ENCODE measurements around the gene DIDO1.
A peak's percentile ranks its signal among the peaks of the same experiment; 100 is the strongest.
"Not testable (repeated sequence)": the region's sequence is repeated elsewhere in the genome, so short reads cannot be mapped to it uniquely, and the experiment has no call there.

DIDO1 gene

DNA sequence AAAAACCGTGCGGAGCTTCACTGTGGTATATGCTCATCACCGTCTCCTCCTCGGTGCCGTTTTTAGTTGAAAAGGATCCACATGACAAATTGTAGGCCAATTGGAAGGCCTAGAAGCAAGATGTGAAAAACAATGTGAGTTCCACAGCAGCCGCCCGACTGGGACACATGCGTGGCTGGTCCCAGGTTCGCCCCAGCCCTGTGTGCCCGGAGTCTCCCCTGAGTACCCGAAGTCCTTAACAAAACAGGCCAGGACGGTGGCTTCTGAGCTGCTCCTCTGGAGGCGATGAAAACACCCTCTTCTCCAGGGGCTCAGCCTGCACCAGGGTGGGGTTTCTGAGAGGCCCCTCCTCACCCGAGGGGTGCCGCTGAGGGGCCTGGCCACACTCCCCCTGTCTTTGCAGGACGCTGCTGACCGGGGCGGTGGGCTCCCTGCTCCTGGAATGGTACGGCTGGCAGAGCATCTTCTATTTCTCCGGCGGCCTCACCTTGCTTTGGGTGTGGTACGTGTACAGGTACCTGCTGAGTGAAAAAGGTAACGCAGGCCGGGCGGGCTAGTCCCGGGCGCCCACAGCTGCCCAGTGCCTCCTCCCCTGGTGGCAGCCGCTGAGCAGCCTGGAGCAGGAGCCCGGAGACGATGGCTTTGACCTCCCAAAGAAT, 36.0 kb upstream of the DIDO1 start:
- no peak for DNase-seq (ENCODE audit: low spot score)

DNA sequence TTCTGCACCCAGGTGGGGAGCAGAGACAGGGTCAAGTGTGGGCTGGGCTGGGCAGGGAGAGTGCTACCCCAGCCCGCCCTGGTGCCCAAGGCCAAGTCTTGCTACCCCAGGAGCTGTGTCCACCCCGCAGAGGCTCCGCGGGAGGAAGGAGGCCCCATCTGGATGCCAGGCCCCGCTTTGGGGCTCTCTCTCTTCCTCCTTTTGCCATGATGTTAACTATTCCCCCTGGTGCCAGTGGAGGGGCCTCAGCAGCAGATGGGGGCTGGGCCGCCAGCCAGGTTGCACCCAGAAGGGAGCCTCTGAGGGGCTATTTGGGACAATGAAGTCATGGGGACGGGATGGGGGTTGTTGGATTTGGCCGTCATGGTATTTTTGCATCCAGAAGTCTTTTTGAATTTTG, 35.5 kb upstream of the DIDO1 start:
- DNase-seq (ENCODE audit: low spot score) = no peak

DNA sequence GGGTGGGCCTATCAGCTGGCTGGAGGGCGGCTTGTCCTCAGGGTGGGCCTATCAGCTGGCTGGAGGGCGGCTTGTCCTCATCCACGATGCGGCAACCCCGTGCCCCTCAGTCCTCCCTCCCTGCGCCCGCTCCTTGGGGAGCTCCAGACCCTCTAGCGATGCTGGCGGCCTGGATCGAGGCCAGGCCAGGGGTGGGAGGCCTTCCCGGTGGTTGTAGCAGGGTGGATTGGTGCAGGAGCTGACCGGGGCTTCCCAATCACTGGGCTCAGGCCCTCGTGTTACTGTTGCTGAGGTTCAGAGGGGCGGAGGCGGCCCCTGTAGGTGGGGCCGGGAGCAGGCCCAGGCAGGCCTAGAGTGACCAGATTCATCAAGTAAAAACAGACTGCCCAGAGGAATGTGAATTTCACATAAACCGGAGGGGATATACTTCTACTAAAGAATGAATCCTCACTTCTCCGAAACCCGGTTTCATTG, 35.0 kb upstream of the DIDO1 start:
- DNase-seq (ENCODE audit: low spot score) = no peak

DNA sequence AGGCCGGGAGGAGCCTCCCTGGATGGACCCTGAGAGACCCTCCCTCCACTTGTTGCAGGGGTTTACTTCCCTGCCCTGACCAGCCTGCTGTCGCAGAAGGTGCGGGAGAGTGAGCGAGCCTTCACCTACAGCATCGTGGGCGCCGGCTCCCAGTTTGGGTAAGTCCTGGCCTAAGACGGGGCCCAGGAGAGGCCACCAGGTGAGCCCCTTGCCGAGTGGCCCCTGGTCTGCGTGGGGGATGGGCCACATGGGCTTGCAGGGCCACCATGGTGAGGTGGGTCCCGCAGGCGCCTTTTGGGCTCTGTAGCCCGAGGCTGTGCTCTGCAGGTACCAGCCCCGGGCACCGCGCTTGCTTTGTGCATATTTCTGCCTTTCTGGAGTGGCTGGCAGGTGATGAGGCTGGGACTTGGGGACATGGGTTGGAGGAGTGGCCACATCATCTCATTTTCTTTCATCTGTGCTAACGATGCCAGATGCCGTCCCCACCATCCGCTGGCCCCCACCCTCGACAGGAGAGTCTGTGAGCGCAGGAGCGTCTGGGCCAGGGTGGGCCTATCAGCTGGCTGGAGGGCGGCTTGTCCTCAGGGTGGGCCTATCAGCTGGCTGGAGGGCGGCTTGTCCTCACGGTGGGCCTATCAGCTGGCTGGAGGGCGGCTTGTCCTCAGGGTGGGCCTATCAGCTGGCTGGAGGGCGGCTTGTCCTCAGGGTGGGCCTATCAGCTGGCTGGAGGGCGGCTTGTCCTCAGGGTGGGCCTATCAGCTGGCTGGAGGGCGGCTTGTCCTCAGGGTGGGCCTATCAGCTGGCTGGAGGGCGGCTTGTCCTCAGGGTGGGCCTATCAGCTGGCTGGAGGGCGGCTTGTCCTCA, 34.4 kb upstream of the DIDO1 start:
- not testable (repeated sequence) for DNase-seq (ENCODE audit: low spot score)

DNA sequence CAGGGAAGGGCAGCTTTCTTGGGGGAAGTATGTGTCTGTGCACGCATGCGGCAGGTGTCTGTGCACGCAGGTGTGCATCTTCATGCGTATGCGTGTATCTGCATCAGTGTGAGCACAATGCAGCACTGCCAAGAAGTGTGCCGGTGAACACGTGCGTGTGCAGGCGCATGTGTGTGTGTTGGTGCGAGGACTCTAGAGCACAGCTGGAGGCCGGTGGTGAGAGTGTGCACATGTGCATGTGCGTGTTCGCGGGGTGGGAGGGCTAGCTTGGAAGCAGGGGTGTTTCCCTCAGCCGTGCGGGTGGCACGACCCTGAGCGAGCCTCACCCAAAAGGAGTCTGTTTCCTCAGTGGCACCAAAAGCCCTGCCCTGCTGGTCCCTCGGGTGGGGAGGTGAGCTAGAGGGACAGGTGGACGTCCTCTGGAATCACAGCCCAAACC, 33.7 kb upstream of the DIDO1 start:
- no peak for DNase-seq (ENCODE audit: low spot score)

DNA sequence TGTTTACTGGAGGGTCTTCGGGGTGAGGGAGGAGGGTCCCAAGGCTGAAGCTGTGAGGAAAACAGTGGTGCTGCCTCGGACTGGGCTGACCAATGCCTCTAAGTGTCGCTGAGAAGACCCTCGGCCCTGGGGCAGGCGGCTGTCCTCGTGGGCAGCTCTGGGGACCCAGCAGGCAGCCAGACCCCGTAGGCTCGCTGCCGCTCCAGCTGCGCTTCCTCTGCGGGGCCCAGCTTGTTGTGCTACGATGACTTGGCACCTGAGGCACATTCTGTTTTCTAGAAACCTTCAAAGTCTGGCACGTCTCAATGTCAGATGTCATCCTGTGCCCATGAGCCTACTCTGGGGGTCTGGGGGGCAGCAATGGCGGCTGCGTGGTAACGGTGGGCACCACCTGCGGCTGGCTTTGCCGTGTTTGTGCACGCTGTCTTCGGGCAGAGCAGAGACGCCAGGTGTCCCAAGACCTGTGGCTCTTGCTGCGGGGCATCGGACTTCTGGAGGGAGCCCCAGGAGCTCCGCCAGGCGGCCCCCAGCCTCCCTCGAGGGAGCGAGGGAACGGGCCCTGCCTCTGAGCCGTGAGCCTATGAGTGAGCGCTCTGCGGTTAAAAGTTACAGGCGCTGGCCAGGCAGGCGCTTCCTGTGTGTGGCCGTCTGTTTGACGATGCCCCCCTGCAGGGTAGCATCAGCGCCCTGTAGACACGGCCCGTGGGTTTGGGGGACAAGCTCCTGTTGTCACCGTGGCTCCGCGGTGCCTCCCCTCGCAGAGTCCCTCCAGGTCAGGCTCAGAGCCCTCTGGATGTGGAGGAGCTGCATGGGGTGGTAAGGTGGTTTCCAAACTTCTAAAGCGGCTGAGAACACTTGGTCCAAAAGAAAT, 33.0 kb upstream of the DIDO1 start:
- DNase-seq (ENCODE audit: low spot score) = no peak

DNA sequence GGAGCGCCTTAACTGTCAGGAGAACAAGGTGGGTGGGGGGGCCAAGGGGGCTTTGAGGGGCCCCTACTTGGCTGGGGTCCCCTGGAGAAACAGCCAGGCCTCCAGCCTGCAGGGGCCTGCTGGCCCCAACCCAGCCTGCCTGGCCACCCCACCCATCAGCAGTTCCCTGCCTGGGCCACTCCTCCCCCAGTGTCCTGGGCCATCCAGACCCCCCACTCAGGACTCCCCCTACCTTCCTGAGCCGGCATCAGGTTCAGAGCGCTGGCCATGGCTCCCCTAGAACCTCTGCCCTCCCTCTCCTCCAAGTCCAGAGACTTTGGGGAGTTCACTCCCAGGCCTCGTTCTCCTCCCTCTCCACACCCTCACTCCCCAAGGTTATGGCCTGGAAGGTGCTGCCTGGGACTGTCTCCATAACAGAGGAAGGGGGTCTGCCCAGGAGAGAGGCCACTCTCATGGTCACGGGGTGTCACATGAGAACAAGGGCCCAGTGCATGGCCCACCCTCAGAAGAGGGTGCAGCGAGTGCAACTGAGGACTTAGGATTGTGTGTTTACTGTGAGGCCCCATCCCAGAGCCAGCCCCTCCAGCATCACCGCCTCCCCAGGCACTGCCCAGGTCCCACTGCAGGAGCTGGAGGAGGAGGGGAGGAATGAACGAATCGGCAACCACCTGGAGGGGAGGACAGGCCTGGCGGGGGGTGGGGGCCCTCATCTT, 32.2 kb upstream of the DIDO1 start:
- DNase-seq (ENCODE audit: low spot score) = no peak

DNA sequence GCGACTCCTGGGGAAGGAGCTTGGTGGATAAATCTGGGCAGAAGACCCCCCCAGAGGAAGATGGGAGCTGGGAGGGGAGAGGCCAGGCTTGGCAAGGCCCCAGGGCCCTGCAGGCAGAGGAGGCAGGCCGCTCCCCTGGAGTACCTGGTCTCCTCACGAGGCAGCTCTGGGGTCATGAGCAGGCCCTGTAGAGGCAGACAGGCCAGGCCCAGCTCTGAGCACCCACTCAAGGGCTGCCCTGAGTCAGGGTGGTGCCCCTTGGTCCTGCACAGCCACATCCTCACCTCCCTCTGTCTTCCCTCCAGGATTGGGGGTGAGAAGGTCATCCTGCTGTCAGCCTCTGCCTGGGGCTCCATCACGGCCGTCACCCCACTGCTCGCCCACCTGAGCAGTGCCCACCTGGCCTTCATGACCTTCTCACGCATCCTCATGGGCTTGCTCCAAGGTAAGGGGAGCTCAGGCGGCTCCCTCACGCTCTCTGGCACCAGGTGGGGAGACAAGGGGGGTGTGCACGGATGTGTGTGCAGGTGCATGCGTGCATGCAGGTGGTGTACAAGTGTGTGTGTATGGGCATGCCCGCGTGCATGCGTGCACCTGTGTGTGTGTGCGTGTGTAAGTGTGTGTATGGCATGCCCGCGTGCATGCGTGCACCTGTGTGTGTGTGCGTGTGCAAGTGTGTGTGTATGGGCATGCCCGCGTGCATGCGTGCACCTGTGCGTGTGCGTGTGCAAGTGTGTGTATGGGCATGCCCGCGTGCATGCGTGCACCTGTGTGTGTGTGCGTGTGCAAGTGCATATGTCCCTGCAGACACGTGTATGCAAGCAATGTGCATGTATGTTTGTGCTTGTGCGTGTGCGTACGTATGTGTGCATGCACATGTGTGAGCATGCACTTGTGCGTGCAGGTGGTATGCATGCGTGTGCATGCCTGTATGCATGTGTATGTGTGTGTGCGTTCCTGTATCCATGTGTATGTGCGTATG, 31.1 kb upstream of the DIDO1 start:
- DNase-seq (ENCODE audit: low spot score) = no peak

DNA sequence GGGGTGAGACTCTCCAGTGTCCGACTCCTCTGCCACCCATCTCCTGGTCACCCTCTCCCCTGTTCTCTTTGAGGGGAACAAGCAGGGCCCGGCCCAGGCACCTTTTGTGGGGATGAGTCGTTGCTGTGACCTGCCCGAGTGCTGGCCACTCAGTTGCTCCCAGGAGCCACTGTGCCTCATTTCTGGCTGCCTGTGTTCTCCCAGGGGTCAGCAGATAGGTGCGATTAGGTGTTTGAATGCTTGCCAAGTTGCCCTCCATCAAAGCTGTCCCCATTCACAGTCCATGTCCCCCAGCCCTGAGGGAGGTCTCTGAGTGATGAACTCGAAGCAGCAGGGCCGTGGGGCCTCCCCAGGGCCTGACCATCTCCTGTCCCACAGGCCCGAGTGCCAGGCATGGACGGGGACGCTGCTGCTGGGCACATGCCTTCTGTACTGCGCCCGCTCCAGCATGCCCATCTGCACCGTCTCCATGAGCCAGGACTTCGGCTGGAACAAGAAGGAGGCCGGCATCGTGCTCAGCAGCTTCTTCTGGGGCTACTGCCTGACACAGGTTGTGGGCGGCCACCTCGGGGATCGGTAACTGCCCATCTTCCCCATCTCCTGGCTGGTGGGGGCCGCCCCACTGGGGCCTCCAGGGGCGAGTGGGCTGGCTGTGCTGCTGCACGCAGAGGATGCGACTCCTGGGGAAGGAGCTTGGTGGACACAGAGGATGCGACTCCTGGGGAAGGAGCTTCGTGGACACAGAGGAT, 30.3 kb upstream of the DIDO1 start:
- no peak for DNase-seq (ENCODE audit: low spot score)

DNA sequence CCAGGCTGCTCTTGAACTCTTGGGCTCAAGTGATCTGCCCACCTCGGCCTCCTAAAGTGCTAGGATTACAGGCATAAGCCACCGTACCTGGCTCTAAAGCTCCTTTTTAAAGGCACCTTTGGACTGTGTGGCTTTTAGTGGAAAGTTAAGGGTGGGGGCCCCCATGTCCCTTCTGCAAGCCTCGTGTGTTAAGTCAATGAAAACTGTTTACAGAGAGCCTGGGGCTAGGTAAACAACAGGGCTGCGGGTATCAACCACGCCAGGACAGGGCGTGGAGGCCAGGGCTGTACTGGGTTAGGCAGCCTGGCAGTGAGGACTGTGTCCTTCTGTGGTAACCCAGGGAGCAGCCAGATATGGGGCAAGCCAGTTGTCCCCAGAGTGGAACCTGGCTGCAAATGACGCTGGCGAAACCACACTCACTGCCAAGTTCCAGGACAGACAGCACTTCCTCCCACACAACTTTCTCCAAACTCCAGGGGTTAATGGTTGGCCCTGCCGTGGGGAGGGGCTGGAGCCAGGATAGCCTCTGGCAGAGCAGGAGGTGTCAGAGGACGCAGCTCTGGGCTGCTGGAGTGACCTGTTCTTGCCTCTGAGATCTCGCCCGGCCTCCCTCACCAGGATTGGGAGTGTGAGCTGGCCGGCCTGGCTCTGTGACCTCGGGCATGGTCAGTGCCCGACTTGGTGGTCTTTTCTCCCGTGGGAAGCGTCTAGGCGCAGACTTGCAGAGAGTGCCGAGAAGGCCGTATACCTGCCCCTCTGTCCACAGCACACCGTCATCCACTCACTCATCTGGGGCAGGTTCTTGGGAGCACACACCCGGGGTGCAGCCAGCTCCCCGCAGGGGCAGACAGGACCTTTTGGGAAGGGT, 29.4 kb upstream of the DIDO1 start:
- DNase-seq (ENCODE audit: low spot score) = peak; percentile 95

DNA sequence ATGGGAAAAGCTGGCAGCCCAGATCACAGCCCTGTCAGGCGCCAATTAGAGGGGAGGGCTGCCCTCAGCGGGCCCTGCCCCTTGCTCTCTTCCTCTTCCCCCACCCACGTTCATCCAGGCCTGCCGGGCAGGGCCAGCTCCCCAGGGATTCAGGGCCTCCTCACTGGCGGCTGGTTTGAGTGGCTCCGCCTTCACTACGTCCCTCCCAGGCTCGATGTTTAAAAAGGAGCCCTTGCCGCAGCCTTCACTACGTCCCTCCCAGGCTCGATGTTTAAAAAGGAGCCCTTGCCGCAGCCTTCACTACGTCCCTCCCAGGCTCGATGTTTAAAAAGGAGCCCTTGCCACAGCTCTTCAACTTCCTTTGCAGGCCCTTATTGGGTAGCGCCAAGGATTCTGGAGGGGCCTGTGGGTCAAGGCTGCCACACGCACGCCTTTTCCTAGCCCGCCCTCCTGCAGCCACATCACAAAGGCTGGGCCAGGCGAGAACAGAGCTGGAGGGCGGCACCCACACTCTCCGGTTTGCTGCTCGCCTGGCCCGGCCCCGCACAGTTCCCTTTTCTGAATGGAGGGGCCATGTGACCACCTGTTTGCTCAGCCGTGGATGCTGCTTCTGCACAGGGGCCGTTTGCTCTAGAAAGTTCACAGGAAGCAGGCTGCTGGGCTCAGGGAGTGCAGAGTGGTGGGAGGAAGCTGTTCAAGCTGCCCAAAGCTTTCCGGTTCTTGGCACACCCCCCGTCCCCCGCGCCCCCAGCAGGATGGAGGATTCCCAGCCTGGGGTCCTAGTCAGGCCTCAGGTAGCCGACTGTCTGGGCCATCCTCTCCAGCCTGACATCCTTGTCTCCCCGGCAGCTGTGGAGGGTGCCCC, 27.8 kb upstream of the DIDO1 start:
- DNase-seq (ENCODE audit: low spot score) = peak; percentile 86

DNA sequence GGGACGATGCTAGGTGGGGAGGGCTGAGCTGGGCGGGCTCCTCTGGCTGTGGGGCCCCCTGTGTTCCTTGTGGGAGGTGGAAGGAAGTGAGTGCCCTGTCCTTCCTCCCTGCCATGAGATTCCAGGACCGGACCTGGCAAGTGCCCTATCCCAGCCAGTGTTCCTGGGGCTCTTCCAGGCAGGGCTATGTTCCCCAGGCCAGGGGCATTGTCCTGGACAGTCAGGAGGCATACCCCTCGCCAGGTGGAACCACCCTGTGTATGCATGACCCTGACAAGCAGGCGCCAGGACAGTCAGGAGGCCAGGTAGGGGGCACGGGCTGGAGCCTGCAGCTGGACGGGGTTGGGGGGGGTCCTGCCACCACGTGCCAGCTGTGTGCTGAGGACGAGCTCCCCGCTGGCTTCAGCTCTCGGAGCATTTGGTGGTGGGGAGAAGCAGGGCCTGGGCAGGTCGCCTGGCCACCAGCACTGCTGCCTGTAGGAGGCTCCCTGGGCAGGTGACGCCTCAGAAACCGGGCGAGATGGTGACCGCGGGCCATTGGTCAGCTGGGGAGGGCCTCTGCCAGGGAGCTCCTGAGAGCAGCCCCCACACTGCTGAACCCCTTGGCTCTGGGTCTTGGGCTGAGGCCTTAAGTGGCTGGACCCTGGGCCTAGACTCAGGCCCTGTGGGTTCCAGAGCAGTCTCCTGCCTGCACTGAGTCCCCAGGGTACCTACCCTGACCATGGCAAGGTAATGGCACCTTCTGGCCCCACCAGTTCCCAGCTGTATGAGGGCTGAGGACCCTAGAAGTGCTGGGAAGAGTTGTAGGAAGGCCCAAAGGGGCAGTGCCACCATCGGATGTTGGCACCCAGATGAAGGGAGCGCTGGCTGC, 26.9 kb upstream of the DIDO1 start:
- DNase-seq (ENCODE audit: low spot score) = no peak

DNA sequence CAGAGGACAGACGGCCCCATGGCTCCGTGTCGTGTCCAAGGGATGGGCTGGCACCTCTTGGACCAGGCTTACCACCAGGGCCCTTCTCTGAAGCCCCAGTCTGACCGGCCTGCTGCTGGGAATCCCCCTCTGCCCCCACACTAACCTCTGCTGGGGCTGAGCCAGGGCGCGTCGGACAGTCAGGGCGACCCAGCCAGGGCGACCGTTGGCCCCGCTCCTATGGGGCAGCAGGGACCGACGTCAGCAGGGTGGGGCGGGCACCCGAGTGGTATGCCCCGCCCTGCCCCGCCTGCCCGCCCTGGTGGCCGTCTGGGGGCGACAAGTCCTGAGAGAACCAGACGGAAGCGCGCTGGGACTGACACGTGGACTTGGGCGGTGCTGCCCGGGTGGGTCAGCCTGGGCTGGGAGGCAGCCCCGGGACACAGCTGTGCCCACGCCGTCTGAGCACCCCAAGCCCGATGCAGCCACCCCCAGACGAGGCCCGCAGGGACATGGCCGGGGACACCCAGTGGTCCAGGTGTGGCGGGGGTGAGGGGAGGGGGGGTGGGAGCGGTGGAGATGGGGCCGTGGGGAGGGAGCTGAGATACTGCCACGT, 26.2 kb upstream of the DIDO1 start, which contains the start of gene SLC17A9:
SLC17A9 (plus strand) TSS at position 337 of the 595 bp plus-strand sequence; CDS start at position 459, 122 bp downstream.
- DNase-seq (ENCODE audit: low spot score) = peak; percentile 97

DNA sequence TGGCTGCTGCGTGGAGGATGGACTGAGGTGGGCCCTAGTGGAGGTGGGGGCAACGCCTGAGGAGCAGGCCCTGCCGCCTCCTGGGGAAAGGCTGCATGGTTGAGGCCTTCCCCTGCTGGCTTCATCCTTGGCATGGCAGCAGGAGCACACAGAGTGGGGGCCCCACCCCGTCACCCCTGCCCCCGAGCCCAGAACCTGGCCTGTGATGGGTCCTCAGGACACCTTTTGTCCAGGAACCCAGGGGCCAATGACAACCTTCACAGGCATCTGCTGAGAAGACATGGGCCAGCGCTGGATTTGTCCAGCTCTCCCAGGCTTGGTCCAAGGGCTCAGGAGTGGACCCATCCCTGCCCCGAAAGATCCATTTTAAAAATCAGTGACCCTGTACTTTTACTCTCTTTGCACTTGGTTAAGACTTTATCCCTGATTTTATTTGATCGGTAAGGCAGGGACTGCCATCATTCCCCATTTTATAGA, 25.6 kb upstream of the DIDO1 start:
- DNase-seq (ENCODE audit: low spot score) = no peak

DNA sequence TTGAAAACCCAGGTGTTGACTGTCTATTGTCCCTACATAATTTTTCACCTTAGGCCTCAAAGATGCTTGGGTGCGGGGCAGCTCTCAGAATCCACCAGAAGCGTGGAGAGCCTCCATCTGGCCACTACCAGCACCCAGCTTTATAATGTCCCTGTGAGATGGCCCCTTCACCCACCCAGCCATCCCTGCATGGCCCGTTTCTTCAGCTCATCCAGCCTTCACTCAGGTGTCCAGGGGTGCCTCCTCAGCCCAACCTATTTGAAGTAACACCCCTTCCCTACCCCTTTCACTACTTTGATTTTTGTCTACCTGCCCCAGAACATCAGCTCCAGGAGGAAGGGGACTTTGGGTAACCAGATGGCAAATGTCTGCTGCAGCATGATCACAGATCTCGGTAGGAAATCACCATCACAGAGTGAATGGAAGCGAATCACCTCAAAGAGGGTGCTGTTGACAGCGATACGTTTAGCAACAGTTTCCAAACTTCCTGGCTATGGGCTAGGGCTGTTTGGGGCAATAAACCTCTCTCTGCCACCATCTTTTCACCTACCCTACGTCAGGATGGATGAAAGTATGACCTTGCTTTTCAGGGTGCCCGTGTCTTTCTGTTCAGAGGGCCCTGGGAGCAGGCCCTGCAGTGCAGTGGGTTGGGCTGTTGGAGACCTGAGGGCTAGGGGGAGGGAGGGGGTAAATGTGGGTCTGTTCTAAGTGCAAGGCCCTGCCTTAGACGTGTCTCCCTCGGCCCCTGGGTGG, 25.0 kb upstream of the DIDO1 start:
- no peak for DNase-seq (ENCODE audit: low spot score)

Data from HuH-7 (cell line).